HG02571 (cell line): ENCODE data around the gene SMAD3.
A peak's percentile ranks its signal among the peaks of the same experiment; 100 is the strongest.
"Not testable (repeated sequence)": the region's sequence is repeated elsewhere in the genome, so short reads cannot be mapped to it uniquely, and the experiment has no call there.

Experiments used
- ATAC-seq: cut with Tn5 transposase; IDR thresholded peaks from one replicate; pipeline ENCODE4 v1.9.1; 2021; ENCODE audit warnings: mild to moderate bottlenecking, moderate library complexity; ENCODE audit not compliant: unreplicated experiment

The SMAD3 gene

DNA sequence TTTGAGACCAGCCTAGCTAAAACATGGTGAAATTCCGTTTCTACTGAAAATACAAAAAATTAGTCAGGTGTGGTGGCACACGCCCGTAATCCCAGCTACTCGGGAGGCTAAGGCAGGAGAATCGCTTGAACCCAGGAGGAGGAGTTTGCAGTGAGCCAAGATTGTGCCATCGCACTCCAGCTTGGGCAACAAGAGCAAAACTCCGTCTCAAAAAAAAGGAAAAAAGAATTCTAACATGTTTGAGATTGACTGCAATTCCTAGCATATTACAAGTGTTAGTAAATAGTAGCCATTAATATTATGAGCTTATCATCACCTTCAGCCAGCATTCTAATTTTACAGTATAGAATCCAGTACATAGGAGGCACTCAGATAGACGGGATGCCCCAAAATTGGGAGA is 57.9 kb downstream of the SMAD3 start:
- not testable (repeated sequence) for ATAC-seq

DNA sequence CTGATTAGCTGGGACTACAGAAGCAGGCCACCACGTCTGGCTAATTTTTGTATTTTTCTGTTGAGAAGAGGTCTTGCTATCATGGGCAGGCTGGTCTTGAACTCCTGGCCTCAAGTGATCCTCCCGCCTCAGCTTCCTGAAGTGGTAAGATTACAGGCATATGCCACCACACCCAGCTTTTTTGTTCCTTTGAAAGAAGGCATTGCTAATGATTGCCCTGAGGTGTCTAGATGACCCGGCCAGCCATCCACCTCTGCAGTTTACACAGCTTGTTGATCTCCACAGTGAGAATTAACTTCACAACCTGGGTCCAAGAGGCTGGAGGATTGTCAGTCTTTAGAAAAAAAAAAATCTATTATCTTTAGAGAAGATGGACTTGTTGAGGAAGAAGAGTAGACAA is 58.7 kb downstream of the SMAD3 start:
- ATAC-seq, result no peak

DNA sequence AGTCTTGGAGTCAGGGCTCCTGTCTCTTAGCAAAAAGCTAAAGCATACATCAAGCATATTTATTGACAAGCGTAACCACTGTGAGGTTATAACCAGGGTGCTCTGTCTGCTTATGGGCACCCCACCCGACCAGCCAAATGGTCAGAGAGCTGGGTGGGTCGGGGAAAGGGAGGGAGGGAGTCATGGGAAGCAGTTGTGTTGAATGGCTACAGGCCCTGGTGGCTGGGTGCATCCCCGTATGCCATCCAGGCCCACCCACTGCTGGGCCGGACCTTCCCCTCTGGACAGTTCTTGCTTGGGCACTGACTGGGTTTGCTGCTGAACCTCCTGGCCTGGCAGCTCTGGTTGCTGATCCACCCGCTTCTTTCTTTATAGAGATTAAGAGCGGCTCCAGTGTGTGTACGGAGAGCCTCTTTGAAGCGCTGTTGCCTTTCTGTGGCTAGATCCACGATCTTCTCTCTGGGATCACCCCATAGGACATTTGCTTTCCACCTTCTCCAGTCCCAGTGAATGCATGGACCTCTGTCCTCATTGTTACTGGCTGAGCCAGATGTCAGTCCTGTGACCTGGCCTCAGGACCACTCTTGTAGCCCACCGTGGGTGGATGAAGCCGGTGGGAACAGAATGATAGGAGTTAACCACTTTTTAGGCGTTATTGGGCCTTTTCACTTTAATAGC is 59.6 kb downstream of the SMAD3 start:
- no peak for ATAC-seq

DNA sequence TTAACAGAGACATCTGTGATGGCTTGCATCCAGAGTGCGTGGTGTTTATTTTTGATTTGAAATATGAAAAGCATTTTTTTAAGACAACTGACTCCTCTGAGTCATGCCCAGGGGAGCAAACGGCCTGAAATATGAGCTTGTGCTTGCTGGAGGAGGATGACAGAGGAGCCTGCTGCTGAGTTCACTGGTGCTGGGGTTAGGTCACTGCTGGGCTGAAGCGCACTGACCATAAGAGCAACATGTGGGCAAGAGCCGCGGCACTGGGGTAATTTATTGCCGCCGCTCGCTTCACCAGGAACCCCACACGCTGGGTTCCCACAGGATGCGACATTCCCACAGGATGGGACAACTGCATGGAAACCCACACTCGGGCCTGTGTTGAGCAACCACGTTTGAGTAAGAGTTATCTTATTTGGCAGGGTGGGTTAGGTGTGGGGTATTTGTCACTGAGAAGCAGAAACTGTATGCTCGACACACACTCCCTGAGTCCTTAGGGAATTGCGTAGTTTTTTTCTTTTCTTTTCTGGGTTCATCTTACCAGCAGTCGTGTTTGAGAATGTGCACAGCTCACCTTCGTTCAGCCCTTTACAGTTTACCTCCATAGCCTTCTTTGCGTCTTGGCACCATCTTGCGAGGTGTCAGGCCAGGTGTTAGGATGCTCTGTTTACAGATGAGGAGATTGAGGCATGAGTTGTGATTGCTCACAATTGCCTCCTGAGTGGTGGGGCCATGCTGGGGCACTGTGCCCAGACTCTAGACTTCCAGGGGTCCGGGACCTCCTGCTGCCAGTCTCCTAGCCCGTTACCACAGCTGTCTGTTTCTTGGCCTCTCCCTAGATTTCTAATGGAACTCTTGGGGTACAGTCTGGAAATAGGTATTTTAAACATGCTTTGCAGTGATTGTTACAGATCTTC is 60.4 kb downstream of the SMAD3 start:
- no peak for ATAC-seq

DNA sequence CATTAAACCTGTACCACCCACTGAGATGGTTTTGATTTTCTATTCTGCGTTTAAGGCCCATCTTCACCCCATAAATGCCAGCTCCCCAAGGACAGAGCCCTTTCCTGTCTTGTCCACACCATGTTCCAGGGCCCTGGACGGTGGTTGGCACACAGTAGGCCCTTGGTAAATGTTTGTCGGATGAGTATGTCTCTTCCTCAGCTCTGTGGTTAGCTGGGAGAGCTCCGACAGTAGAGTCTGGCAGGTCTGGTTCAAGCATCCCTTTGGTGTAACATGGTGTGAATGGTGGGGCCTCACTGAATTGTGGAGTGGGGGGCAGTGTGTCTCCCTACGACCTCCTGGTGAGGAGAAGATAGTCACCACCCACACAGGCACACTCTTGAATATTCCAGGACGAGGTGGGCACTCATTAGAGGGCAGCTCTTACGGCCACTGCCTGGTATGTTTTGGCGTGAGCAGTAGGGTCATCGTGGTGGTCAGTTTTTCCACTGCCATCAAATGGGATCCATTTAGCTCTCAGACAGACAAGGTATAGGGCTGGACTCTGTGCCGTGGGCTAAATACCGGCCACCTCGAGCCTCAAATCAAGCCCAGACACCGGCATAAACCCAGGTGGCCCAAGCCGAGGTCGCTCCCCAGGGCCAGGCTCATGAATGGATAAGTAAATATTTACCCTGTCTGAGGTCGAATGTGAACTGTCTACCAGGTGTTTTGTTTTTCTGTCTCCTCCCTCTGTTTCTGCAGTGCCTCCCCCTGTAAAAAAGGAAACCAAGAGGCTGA is 61.3 kb downstream of the SMAD3 start:
- no peak for ATAC-seq

DNA sequence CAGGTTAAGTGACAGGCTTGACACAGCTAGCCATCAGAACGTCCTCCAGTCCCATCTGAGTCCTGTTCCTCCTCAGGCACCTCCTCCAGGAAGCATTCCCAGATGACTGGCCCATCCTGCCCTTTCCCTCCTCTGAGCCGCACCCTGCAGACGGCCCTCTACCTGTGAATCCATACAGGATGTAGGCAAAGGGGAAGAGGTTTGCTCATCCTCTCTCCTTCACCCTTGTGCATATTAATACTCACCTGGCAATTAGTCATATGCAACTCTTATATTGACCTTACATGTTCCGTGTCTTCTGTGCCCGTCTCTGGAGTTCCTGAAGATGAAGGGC is 61.9 kb downstream of the SMAD3 start:
- ATAC-seq, result no peak

DNA sequence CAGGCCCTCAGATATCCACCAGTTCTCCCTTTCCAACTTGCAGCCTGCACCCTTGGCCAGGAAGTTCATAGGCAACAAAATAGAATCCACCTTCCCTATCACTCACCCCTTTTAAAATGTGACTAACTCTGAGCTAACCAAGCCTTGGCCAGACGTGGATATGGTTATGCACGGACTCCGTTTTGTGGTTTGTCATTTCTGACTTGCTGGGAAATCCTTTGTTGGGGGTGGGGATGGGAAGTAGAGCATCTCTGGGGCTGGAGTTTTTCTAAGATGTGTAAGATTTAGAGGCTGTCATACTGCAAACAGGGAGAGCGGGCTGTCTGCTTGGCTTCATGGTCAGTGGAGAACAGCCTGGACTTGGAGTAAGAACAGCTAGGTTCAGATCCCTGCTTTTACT is 62.6 kb downstream of the SMAD3 start:
- no peak for ATAC-seq

DNA sequence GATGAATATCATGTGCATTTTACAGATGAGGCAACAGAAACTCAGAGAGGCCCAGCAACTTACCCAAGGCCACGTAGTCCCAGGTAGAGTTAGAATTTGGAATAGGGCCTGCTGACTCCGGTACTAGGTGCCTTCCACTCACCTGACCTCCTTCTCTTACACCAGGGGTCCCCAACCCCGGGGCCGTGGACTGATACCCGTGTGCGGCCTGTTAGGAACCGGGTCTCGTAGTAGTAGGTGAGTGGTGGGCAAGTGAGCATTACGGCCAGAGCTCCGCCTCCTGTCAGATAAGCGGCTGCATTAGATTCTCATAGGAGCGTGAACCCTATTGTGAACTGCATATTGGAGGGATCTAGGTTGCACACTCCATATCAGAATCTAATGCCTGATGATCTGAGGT is 64.8 kb downstream of the SMAD3 start:
- ATAC-seq, result no peak

DNA sequence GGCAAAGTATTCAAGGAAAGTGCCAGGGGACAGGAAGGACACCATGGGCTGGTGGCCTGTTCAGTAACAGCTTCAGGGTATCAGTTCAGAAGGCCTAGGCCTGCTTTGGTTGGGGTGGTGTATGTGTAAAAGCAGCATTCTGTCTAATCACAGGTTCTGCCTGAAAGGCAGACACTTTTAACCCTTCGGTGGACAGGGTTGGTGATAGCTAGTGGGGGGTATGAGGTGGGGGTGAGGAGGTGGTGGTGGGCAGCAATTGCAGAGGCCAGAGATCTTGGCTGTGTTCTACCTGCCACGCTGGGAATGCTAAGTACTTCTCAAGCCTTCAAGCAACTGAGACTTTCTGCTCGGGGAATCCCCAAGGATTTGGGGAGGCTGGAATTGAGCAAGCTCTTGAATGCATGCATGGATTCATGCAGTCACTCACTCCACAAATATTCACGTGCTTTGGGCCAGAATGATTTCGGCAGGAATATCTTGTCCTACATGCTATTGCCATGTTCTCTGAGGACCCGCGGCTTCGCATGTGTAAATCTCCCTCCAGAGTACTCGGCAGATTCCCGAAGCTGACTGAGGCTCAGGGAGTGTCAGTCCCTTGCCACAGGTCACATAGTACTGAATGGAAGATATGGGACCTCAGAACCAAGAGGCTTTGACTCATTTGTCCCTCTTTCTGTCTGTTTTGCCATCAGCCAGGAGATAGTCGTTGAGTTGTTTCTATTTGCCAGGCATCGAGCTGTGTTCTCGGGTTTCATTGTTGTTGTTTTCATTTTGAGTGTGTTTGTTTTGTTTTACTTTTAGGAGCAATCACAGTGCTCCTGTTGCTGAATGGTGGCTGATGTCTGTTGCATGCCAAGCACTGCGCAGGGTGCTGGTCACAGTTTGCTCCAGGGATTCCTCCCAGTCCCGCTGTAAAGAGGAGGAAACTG is 65.5 kb downstream of the SMAD3 start:
- no peak for ATAC-seq

DNA sequence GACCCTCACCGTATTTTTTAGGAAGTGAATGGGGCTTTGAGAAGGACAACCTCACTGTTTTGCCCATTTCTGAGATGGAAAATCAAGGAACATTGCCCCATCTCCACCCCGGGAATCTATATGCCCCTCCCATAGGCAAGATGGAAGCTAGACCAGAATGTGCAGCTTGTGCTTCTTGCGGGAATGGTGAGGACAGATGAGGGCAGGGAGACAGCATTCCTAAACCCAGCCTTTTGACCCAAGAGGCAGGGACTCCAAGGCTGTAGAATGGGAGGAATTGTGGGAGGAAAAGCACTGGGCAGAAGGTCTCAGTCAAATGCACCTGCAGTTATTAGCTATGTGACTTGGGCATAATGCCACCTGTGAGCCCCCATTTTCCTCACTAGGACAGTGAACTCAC is 66.9 kb downstream of the SMAD3 start:
- no peak for ATAC-seq

DNA sequence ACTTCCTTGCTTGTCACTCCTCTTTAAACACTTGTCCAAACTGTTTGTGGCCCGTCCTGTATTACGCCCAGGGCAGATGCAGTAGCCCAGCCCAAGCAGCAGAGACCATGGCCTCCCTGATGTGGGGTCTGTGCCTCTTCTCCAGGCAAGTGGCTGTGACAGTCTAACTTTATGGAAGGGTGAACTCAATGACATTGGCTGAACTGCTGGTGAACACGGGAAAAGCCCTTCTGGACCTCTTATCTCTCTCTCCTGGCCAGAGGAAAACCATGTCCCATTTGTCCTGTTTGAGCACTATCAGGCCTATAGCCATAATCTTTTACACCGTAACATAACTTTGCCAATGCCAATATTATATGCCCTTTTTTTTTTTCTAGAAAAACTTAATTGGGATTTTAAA is 67.6 kb downstream of the SMAD3 start:
- no peak for ATAC-seq

DNA sequence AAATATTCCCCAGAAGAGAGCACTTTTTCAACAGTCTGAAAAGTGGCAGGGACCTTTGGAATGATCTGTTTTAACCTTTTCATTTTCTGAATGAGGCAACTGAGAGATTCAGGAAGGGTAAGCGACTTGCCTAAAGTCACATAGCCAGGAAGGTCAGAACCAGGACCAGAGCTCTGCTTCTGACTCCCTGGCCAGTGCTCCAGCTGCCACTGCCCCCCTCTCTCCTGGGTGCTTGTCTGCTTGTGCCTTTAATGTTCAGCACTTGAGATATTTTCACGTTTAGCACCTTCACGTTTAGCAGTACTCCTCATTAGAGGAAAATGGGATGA is 68.3 kb downstream of the SMAD3 start:
- peak; percentile 12 for ATAC-seq

DNA sequence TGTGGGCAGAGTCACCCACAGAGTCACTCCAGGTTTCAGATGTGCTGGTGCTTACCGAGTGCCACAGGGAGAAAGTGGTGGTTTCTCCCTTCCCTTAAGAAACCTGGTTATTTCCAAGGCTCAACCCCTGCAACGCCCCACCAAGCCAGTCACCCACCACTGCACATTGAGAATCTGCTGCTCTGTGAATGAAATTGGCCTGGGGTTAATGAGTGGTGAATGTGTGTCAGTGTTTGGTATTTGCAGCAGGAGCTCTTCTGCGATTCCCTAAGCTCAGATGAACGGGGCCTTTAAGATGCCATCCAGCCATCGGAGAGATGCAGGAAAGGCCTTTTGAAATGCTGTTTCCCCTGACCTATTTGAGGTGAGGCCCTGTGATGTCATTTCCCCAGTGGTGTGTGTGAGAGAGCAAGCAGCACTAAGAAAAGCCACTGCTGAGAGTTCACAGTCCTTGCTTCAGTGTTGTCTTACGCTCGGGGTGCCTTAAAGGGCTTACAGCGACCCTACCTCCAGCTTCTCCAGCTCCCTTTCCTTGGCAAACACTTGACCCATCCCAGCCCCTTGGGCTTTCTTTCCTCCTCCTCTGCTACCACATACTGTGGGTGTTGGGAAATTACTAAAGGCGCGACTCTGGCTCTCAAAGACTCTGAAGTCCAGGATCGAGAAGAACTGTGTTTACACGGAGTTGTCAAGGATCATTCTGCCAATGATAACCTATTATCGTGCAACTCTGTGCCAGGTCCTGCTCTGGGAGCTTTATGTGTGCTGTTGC is 68.9 kb downstream of the SMAD3 start:
- ATAC-seq, result peak; percentile 71

DNA sequence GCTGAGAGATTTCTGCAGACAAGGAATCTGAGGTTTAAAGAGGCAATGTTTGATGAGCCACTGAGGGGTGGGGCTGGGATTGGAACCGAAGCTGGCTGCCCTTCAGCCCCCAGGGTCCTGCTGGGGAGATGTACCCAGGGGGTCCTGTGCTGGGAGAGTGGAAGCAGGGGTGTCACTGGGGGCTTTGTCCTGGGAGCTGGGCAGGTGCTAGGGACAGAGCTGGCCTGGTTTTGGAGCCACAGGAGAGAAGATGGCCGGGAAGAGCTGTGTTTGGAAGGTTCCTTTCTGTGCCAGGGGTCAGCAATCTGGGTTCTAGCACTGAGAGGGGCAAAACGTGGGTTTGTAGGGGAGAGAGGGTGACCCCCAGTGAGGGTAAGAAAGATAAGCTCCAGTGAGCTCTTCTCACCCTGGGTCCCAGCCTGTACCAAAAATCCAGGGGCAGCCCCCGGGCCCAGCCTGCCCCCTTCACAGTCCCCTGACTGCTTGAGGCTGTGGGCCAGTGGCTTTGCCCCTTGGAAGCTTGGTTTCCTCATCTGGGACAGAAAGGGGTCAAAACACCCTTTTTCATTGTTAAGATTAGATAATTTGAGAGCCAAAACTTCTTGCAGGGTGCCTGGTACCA is 69.6 kb downstream of the SMAD3 start:
- no peak for ATAC-seq

DNA sequence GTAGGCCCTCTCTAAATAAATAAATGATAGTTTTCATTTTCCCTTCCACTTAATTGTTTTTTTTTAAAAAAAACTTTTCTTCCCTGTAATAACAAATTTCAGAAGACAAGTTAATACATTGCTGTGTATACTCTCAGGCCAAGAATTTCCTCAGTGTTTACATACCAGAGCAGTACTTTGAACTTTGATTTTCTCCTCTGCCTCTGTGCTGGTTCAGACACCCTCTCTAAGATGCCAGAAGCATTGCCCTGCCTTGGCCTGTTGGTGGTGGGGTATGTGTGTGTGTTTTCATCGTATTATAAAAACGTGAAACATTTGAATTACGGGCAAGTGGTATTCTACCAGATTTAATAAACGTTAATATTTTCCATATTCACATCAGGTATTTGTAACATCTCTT is 70.1 kb downstream of the SMAD3 start:
- no peak for ATAC-seq

DNA sequence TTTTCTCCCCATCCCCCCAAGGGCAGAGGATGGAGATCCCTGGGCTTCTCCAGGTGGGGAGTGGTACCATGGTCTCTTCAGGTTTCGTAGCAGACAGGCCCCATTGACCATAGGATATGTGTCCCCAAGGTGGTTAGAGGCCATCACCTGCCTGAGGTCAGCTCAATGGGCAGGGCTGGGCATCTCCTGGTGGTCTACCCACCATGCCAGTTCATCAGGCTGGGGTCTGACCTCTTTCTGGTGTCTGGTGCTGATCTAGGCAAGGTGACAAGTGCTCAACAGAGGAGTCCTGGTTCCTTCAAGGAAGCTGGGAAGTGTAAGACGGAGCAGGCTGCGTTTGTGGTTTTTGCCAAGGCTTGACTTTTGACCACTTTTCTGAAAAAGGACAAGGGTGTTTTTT is 71.4 kb downstream of the SMAD3 start:
- no peak for ATAC-seq

DNA sequence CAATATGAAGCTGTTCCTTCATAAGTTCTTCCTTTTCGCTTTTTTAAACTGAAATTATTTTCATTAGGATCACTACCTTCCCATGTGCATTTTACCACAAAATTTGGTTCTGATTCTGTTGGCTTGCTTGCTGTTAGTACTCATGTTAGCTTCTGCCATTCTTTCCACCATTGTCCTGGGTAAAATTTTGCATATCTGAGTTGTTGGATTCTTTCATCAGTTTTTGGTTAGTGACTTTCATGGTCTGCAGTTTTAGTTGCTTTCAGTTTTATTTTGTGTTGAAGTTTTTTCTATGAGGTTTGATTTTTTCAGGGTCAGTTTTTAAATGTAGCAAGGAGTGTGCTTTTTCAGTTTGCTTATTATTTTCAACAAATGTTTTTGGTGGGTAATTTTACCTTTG is 71.9 kb downstream of the SMAD3 start:
- no peak for ATAC-seq

DNA sequence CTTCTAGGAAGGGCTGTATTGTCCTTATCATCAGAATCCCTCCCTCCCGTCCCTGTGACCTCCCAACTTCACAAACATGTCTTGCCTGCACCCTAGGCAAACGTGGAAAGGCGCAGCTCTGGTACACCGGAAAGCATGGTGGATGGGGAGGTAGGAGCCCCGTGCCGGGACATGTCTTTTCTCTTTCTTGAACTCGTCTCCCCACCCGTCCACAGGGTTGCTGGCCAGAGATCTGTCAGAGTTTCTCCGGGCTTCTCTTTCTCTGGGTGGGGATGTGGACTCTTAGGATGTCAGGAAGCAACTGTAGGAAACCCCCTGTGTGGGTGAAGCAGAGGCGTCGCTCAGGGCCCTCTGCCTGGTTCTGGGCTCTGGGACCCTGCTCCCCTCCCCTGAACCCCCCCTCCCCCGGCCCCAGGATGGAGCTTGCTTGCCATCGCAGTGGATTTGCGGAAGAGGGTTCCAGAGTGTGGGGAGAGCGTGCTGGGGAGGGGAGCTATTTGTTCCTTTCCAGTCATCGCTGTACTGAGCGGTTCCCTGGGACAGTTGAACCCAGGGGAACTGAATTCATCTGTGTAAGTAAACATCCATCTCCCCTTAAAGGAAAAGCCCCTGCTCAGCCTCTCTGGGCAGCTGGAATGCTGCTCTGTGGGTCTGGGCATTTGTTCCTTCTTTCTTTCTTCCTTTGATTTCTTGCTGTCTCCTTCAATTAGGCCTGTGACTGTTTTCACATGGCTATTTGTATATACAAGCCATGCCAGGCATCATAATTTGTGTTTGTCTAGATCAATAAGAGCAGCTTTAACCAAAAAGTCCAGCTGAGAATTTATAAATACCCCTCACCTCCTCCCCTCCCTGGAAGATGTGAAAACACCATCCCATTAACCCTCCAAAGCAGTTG is 72.8 kb downstream of the SMAD3 start:
- ATAC-seq, result no peak
